AG04449 (cell line): ENCODE results near the gene SYCP1.

Experiments used
- CTCF ChIA-PET: fragments of 350-600 bp; formaldehyde crosslinking; extraction: SDS; loops from one replicate; lab custom pipeline; 2021; ENCODE audit warnings: antibody characterized with exemption; lab: Yijun Ruan, JAX
- POLR2A ChIA-PET: fragments of 400-600, 350-600 bp; formaldehyde crosslinking; extraction: SDS; loops from one replicate; lab custom pipeline; 2020; ENCODE audit warnings: antibody characterized with exemption, inconsistent platforms; lab: Yijun Ruan, JAX
- DNase-seq: peaks from one replicate; pipeline ENCODE4 v3.0.0-alpha.2; 2010; ENCODE audit warnings: low read depth, low spot score
- H3K4me3 ChIP-seq: 2 replicates; pipeline ENCODE4 v1.5.1; 2011; ENCODE audit warnings: low read depth, mild to moderate bottlenecking, control low read depth, low read length
- CTCF ChIP-seq: IDR thresholded peaks from one replicate; pipeline ENCODE4 v1.5.1; 2011; ENCODE audit warnings: mild to moderate bottlenecking, moderate library complexity, low read length, control low read depth, inconsistent platforms; ENCODE audit not compliant: insufficient read depth; ENCODE audit errors: missing control alignments

SYCP1 gene

DNA sequence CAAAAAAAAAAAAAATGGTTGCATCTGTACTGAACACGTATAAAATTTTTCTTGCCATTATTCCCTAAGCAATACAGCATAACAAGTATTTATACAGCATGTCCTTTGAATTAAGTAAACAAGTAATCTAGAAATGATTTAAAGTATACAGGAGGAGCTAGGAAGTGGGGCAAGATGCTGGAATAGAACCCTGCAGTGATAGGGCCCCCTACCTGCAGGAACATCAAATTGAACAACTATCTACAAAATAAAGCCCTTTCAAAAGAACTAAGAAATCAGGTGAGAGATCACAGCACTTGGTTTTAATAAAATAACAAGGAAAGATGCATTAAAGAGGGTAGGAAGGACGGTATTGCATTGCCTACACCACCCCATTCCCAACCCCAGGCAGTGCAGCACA, 185.8 kb downstream of the SYCP1 start:
- CTCF ChIA-PET, result interaction anchor here (1.3 to 12.0 kb wide), 2 partner anchors 12 to 94 kb away, joined by 3 to 104 read pairs; no protein-coding TSS in a partner anchor
- TF ChIP-seq CTCF, result no peak
- no peak overlapping the region for H3K4me3 ChIP-seq
- POLR2A ChIA-PET, result no interaction called here
- no peak for DNase-seq

DNA sequence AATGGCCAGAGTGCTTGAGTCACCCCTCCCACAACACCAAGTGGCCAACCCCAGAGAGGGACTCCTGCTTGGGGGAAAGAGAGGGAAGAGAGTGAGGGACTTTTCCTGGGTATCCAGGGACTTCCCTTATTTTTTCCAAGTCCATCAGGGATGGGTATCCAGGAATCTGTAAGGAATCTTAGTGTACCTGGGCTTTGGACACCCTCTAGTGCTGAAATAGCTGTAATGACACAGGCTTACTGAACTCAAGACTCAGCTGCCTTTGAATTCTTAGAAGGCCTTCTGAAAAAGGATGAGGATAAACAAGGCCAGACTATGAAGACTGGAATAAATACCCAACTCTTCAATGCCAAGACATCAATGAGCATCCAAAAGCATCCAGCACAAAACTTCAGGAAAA, 187.0 kb downstream of the SYCP1 start:
- DNase-seq, result no peak

More for the DNA sequence above, 187.0 kb downstream of the SYCP1 start:
- H3K4me3 ChIP-seq, result no peak overlapping the region
- ChIA-PET POLR2A (no interaction called here), CTCF (interaction anchor here (1.0 to 12.0 kb wide), 5 partner anchors 9 to 62 kb away, joined by 3 to 104 read pairs (median 3); partner anchors contain the start of gene TSHB)
- TF ChIP-seq CTCF, result no peak
